PC-3 (cell line): ENCODE results near the gene VAPA. TPM values are rescaled to one million over a fixed set of nuclear protein-coding genes. Genes with fewer than 3 reads are reported as not detected.

ENCODE experiments used
- ATAC-seq: fragments of 200-7000 bp; cut with Tn5 transposase; 2 replicates; pipeline ENCODE4 v1.9.1; 2020; ENCODE audit warnings: mild to moderate bottlenecking, moderate library complexity
- BruUV-seq: library from RNA; stranded (reverse); fragments of 400-500 nt; replicated peaks from 2 replicates; lab custom pipeline; 2021; lab: Mats Ljungman, UMichigan
- CTCF ChIA-PET: fragments of 300-600 bp; sonication (Branson Sonifier 250); formaldehyde crosslinking; loops from one replicate; lab custom pipeline; 2022; ENCODE audit warnings: antibody characterized with exemption; lab: Charles Lee
- POLR2A ChIA-PET: fragments of 300-600 bp; sonication (Branson Sonifier 250); formaldehyde crosslinking; loops from one replicate; lab custom pipeline; 2022; ENCODE audit warnings: antibody characterized with exemption; ENCODE audit not compliant: unreplicated experiment; lab: Charles Lee
- DNase-seq: peaks from one replicate; pipeline ENCODE4 v3.0.0-alpha.2; 2015
- H2AFZ ChIP-seq: fragments of 300-600 bp; sonication (generic); 2 replicates; pipeline ENCODE4 v1.6.0; 2016; ENCODE audit warnings: antibody characterized with exemption, low read length
- H3F3A ChIP-seq: fragments of 300-600 bp; sonication (generic); one replicate; pipeline ENCODE4 v1.6.0; 2017; ENCODE audit warnings: antibody characterized with exemption, low read length, control low read depth, mild to moderate bottlenecking; ENCODE audit not compliant: unreplicated experiment
- H3K27ac ChIP-seq: fragments of 300-600 bp; sonication (generic); 2 replicates; pipeline ENCODE4 v1.5.1; 2016; ENCODE audit warnings: mild to moderate bottlenecking, low read length
- H3K27me3 ChIP-seq: fragments of 300-600 bp; sonication (generic); 2 replicates; pipeline ENCODE4 v1.6.1; 2016; ENCODE audit warnings: low read length, mixed read lengths
- H3K36me3 ChIP-seq: fragments of 300-600 bp; sonication (generic); 2 replicates; pipeline ENCODE4 v1.6.1; 2016; ENCODE audit warnings: low read depth, mixed run types, low read length, mixed read lengths
- H3K4me1 ChIP-seq: fragments of 300-600 bp; sonication (generic); 2 replicates; pipeline ENCODE4 v1.5.1; 2016; ENCODE audit warnings: low read length; ENCODE audit not compliant: insufficient read depth
- H3K4me2 ChIP-seq: fragments of 300-600 bp; sonication (generic); 2 replicates; pipeline ENCODE4 v1.6.0; 2016; ENCODE audit warnings: low read length
- H3K4me3 ChIP-seq: fragments of 300-600 bp; sonication (generic); 2 replicates; pipeline ENCODE4 v1.5.1; 2016; ENCODE audit warnings: mild to moderate bottlenecking, low read length, mixed read lengths
- H3K79me2 ChIP-seq: fragments of 300-600 bp; sonication (generic); 2 replicates; pipeline ENCODE4 v1.6.1; 2017; ENCODE audit warnings: low read length, mixed read lengths
- H3K9ac ChIP-seq: fragments of 300-600 bp; sonication (generic); 2 replicates; pipeline ENCODE4 v1.6.0; 2016; ENCODE audit warnings: mild to moderate bottlenecking, low read length
- H3K9me2 ChIP-seq: fragments of 300-600 bp; sonication (generic); replicated peaks from 2 replicates; pipeline ENCODE4 v1.6.1; 2016; ENCODE audit warnings: mixed run types, low read length, mixed read lengths
- H3K9me3 ChIP-seq: fragments of 300-600 bp; sonication (generic); 2 replicates; pipeline ENCODE4 v1.6.1; 2016; ENCODE audit warnings: low read length, mixed read lengths
- H4K20me1 ChIP-seq: fragments of 300-600 bp; sonication (generic); 2 replicates; pipeline ENCODE4 v1.6.1; 2016; ENCODE audit warnings: low read length, mixed read lengths
- EZH2 ChIP-seq: fragments of 300-600 bp; sonication (generic); IDR thresholded peaks from one replicate; pipeline ENCODE4 v1.6.1; 2017; ENCODE audit warnings: antibody characterized with exemption, mild to moderate bottlenecking, low read length; ENCODE audit not compliant: unreplicated experiment
- EZH2phosphoT487 ChIP-seq: fragments of 300-600 bp; sonication (generic); IDR thresholded peaks from 2 replicates; pipeline ENCODE4 v1.6.1; 2018; ENCODE audit warnings: mild to moderate bottlenecking, antibody characterized with exemption, low read length, borderline replicate concordance
- intact Hi-C: fragments of 100-400 bp; cut with micrococcal nuclease; formaldehyde crosslinking; loops from 2 replicates; pipeline ENCODE4 v1.9.0; 2023
- total RNA-seq: library from RNA; depleted of rRNA; stranded (reverse); fragments of >200 nt; gene quantifications from 2 replicates; pipeline ENCODE4 v1.2.3, GENCODE V29; 2014
- TF ChIP-seq, protein P1 (sequence below): fragments of 300-600 bp; sonication (generic); conservative IDR thresholded peaks from 2 replicates; pipeline ENCODE4 v1.5.1; 2017; ENCODE audit warnings: antibody characterized with exemption, low read depth, mild to moderate bottlenecking, low read length

Gene VAPA
- total RNA-seq, 1 experiment from 2014 or later: 281 TPM

GRCh38 chr18:9869715-9870430 lies 43.9 kb upstream of the VAPA start:
- Histone ChIP-seq H4K20me1 (no peaks in the 10 kb centered on the region), H3K36me3 (no peaks in the 10 kb centered on the region), H3K4me2 (no peak overlapping the region), H3K4me3 (no peak overlapping the region), H3K9ac (no peak overlapping the region), H2AFZ (no peak overlapping the region), H3K79me2 (no peaks in the 10 kb centered on the region), H3K27ac (no peak overlapping the region), H3K9me2 (no peaks in the 10 kb centered on the region), H3F3A (no peaks in the 10 kb centered on the region), H3K27me3 (no peaks in the 10 kb centered on the region), H3K9me3 (0 out of 2 replicates have a peak, but pooled peaks cover 7% of the 10 kb centered on the region), H3K4me1 (peaks cover 13% of the 10 kb centered on the region)
- intact Hi-C loops: no loop called here
- DNase-seq (peak; percentile 33), ATAC-seq (no peak)
- no TSS peak for BruUV-seq
- CTCF ChIA-PET: no interaction called here
- POLR2A ChIA-PET: interaction anchor here (0.6 kb wide), 1 partner anchor 155 kb away, joined by 5 read pairs; no protein-coding TSS in a partner anchor
- no peak for TF ChIP-seq EZH2
- TF ChIP-seq, protein P1, sequence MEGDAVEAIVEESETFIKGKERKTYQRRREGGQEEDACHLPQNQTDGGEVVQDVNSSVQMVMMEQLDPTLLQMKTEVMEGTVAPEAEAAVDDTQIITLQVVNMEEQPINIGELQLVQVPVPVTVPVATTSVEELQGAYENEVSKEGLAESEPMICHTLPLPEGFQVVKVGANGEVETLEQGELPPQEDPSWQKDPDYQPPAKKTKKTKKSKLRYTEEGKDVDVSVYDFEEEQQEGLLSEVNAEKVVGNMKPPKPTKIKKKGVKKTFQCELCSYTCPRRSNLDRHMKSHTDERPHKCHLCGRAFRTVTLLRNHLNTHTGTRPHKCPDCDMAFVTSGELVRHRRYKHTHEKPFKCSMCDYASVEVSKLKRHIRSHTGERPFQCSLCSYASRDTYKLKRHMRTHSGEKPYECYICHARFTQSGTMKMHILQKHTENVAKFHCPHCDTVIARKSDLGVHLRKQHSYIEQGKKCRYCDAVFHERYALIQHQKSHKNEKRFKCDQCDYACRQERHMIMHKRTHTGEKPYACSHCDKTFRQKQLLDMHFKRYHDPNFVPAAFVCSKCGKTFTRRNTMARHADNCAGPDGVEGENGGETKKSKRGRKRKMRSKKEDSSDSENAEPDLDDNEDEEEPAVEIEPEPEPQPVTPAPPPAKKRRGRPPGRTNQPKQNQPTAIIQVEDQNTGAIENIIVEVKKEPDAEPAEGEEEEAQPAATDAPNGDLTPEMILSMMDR: no peak
- TF ChIP-seq EZH2phosphoT487: no peak

DNA sequence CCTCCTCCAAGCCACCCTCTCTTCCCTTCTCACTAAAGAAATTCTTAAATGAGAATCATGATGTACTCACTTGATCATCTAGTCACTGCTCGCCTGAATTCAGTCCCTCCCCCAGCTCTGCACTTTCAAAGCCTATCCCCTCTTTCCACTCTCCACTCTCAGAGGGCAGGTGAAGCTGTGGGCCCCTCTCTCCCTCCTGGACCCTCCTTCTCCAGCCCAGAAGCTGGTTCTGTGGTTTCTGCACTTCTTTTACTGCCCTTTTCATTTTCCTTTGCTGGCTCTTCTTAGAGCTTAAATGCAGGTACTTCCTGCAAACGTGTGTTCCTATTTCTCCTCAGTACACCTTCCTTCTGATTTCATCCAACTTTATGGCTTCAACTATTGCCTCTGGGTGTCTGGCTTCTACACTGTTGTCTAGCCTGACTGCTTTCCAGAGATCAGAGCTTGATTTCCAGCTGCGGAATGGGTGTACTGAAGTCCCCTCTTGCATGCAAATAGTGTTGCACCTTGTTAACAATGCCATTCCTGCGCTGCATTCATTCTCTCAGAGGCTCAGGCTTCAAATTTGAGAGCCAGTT lies 43.3 kb upstream of the VAPA start:
- no peaks in the 10 kb centered on the region for H4K20me1 ChIP-seq
- H3K79me2 ChIP-seq: no peaks in the 10 kb centered on the region
- no peak overlapping the region for H3K4me3 ChIP-seq
- H2AFZ ChIP-seq: no peak overlapping the region
- H3K9me3 ChIP-seq: 0 out of 2 replicates have a peak, but pooled peaks cover 7% of the 10 kb centered on the region
- ChIA-PET POLR2A (interaction anchor here (0.6 kb wide), 2 partner anchors 139 to 156 kb away, joined by 5 read pairs; no protein-coding TSS in a partner anchor), CTCF (interaction anchor here (0.6 kb wide), 1 partner anchor 17 kb away, joined by 4 read pairs; no protein-coding TSS in a partner anchor)
- no peaks in the 10 kb centered on the region for H3K9me2 ChIP-seq
- H3K36me3 ChIP-seq: no peaks in the 10 kb centered on the region
- intact Hi-C loops: no loop called here
- TF ChIP-seq, protein P1: no peak
- TF ChIP-seq EZH2phosphoT487: no peak
- TF ChIP-seq EZH2: no peak
- no TSS peak for BruUV-seq
- H3K9ac ChIP-seq: no peak overlapping the region
- no peak overlapping the region for H3K4me2 ChIP-seq
- no peaks in the 10 kb centered on the region for H3K27me3 ChIP-seq
- no peak overlapping the region for H3K27ac ChIP-seq
- no peak for ATAC-seq
- DNase-seq: no peak
- no peaks in the 10 kb centered on the region for H3F3A ChIP-seq
- H3K4me1 ChIP-seq: peaks cover 15% of the 10 kb centered on the region
